H9 (cell line): Measurements from ENCODE around the gene NPFFR2. TPM values are rescaled to one million over a fixed set of nuclear protein-coding genes. Genes with fewer than 3 reads are reported as not detected.

ENCODE experiments used
- DNase-seq: peaks from one replicate; pipeline ENCODE4 v3.0.0-alpha.2; 2017
- H2AFZ ChIP-seq: one replicate; pipeline ENCODE4 v1.6.1; 2013; ENCODE audit warnings: mild to moderate bottlenecking, low read length, control low read depth, moderate library complexity
- H2AK5ac ChIP-seq: 2 replicates; pipeline ENCODE4 v1.6.1; 2013; ENCODE audit warnings: low read length, control low read depth, mixed read lengths; ENCODE audit not compliant: insufficient read length
- H2BK120ac ChIP-seq: one replicate; pipeline ENCODE4 v1.6.1; 2013; ENCODE audit warnings: low read depth, mild to moderate bottlenecking, low read length, control low read depth, inconsistent platforms; ENCODE audit not compliant: poor library complexity, severe bottlenecking
- H2BK12ac ChIP-seq: 2 replicates; pipeline ENCODE4 v1.6.1; 2013; ENCODE audit warnings: low read length, control low read depth, mixed read lengths, low read depth; ENCODE audit not compliant: insufficient read length
- H2BK15ac ChIP-seq: 2 replicates; pipeline ENCODE4 v1.6.1; 2013; ENCODE audit warnings: low read depth, low read length, control low read depth
- H2BK20ac ChIP-seq: one replicate; pipeline ENCODE4 v1.6.1; 2013; ENCODE audit warnings: low read depth, mild to moderate bottlenecking, low read length, control low read depth, inconsistent platforms; ENCODE audit not compliant: poor library complexity, severe bottlenecking
- H2BK5ac ChIP-seq: 2 replicates; pipeline ENCODE4 v1.6.1; 2013; ENCODE audit warnings: low read length, control low read depth, mixed read lengths; ENCODE audit not compliant: insufficient read length
- H3K14ac ChIP-seq: 2 replicates; pipeline ENCODE4 v1.6.1; 2013; ENCODE audit warnings: low read length, control low read depth; ENCODE audit not compliant: insufficient read depth
- H3K18ac ChIP-seq: 2 replicates; pipeline ENCODE4 v1.6.1; 2013; ENCODE audit warnings: low read depth, mild to moderate bottlenecking, mixed read lengths, low read length, control low read depth; ENCODE audit not compliant: insufficient read length
- H3K23ac ChIP-seq: 2 replicates; pipeline ENCODE4 v1.6.1; 2013; ENCODE audit warnings: low read length, control low read depth, mixed read lengths, low read depth; ENCODE audit not compliant: insufficient read length
- H3K23me2 ChIP-seq: 2 replicates; pipeline ENCODE4 v1.6.1; 2013; ENCODE audit warnings: low read depth, mild to moderate bottlenecking, mixed read lengths, low read length, control low read depth; ENCODE audit not compliant: insufficient read length, poor library complexity, severe bottlenecking
- H3K27ac ChIP-seq: 2 replicates; pipeline ENCODE4 v1.5.1; 2013; ENCODE audit warnings: low read length, control low read depth, mixed read lengths, low read depth; ENCODE audit not compliant: insufficient read length
- H3K27me3 ChIP-seq: 2 replicates; pipeline ENCODE4 v1.6.1; 2013; ENCODE audit warnings: low read length, control low read depth, inconsistent platforms; ENCODE audit not compliant: insufficient read depth
- H3K4ac ChIP-seq: 2 replicates; pipeline ENCODE4 v1.6.1; 2013; ENCODE audit warnings: low read depth, mild to moderate bottlenecking, control low read depth, inconsistent platforms, low read length, moderate library complexity
- H3K4me1 ChIP-seq: 2 replicates; pipeline ENCODE4 v1.6.1; 2013; ENCODE audit warnings: low read length, control low read depth, inconsistent platforms; ENCODE audit not compliant: insufficient read depth
- H3K4me2 ChIP-seq: 2 replicates; pipeline ENCODE4 v1.6.1; 2013; ENCODE audit warnings: low read length, control low read depth, mixed read lengths; ENCODE audit not compliant: insufficient read length, insufficient read depth
- H3K56ac ChIP-seq: 2 replicates; pipeline ENCODE4 v1.6.1; 2013; ENCODE audit warnings: low read depth, mild to moderate bottlenecking, mixed read lengths, low read length, control low read depth; ENCODE audit not compliant: insufficient read length
- H3K79me1 ChIP-seq: 2 replicates; pipeline ENCODE4 v1.6.1; 2013; ENCODE audit warnings: low read depth, mild to moderate bottlenecking, moderate library complexity, low read length, control low read depth, inconsistent platforms; ENCODE audit not compliant: insufficient read depth, poor library complexity, severe bottlenecking
- H3K79me2 ChIP-seq: 2 replicates; pipeline ENCODE4 v1.6.1; 2013; ENCODE audit warnings: low read length, control low read depth, inconsistent platforms; ENCODE audit not compliant: insufficient read depth
- H3K9ac ChIP-seq: 2 replicates; pipeline ENCODE4 v1.6.1; 2013; ENCODE audit warnings: low read length, control low read depth, mixed read lengths; ENCODE audit not compliant: insufficient read length; ENCODE audit errors: extremely low read depth
- H3K9me3 ChIP-seq: one replicate; pipeline ENCODE4 v1.6.1; 2013; ENCODE audit warnings: low read depth, low read length, inconsistent platforms; ENCODE audit not compliant: control insufficient read depth
- H3T11ph ChIP-seq: one replicate; pipeline ENCODE4 v1.6.1; 2013; ENCODE audit warnings: mild to moderate bottlenecking, low read length, control low read depth, inconsistent platforms
- H4K20me1 ChIP-seq: one replicate; pipeline ENCODE4 v1.6.1; 2013; ENCODE audit not compliant: control insufficient read depth, insufficient read length, insufficient read depth
- H4K5ac ChIP-seq: 2 replicates; pipeline ENCODE4 v1.6.1; 2013; ENCODE audit warnings: low read depth, mild to moderate bottlenecking, mixed read lengths, low read length, control low read depth; ENCODE audit not compliant: insufficient read length
- H4K8ac ChIP-seq: replicated peaks from 2 replicates; pipeline ENCODE4 v1.6.1; 2013; ENCODE audit warnings: low read length, control low read depth, mixed read lengths, low read depth; ENCODE audit not compliant: insufficient read length
- H4K91ac ChIP-seq: 2 replicates; pipeline ENCODE4 v1.6.1; 2013; ENCODE audit warnings: low read depth, mild to moderate bottlenecking, moderate library complexity, mixed read lengths, low read length, control low read depth; ENCODE audit not compliant: insufficient read length
- H3K27ac Mint-ChIP-seq, 3 experiments: 2 replicates in 2 of 3; 3 replicates in 1 of 3; pipeline ENCODE4 v1.8.0; 2020 to 2021; ENCODE audit warnings: mixed read lengths in 3 of 3, mild to moderate bottlenecking in 1 of 3, moderate library complexity in 1 of 3
- H3K27me3 Mint-ChIP-seq: 2 replicates; pipeline ENCODE4 v1.8.0; 2021; ENCODE audit warnings: low read depth, mild to moderate bottlenecking, moderate library complexity, mixed read lengths
- H3K36me3 Mint-ChIP-seq, 3 experiments: 2 replicates in 2 of 3; 3 replicates in 1 of 3; pipeline ENCODE4 v1.8.0; 2020 to 2021; ENCODE audit warnings: low read depth in 3 of 3, mixed read lengths in 3 of 3; ENCODE audit not compliant: insufficient read depth in 1 of 3
- H3K4me1 Mint-ChIP-seq, 2 experiments: 2 replicates each; pipeline ENCODE4 v1.8.0; 2020; ENCODE audit warnings: mixed read lengths in 2 of 2
- H3K4me3 Mint-ChIP-seq, 2 experiments: 2 replicates in 1 of 2; 3 replicates in 1 of 2; pipeline ENCODE4 v1.8.0; 2020 to 2021; ENCODE audit warnings: mild to moderate bottlenecking in 2 of 2, mixed read lengths in 2 of 2, moderate library complexity in 1 of 2
- H3K9me3 Mint-ChIP-seq, 2 experiments: 2 replicates in 1 of 2; 3 replicates in 1 of 2; pipeline ENCODE4 v1.8.0; 2020; ENCODE audit warnings: mild to moderate bottlenecking in 2 of 2, mixed read lengths in 2 of 2, moderate library complexity in 1 of 2
- WGBS: extraction: QIAGEN DNeasy Blood & Tissue Kit; methylation state at CpG from one replicate; pipeline ENCODE4 v1.1.7; 2013; ENCODE audit warnings: missing lambda C conversion rate, low lambda C conversion rate, mixed read lengths; ENCODE audit not compliant: insufficient read length; ENCODE audit errors: extremely low coverage; 5-methylcytosine and 5-hydroxymethylcytosine counted together
- total RNA-seq: library from RNA; stranded (reverse); gene quantifications from 2 replicates; pipeline ENCODE4 v1.2.1, GENCODE V29; 2021
- TF ChIP-seq, protein P1 (sequence below): fragments of 200-600 bp; sonication (generic); conservative IDR thresholded peaks from 3 replicates; pipeline ENCODE4 v1.8.0; 2021; ENCODE audit warnings: antibody characterized with exemption, mild to moderate bottlenecking

Gene NPFFR2
- total RNA-seq, 1 experiment from 2014 or later = 7.3 TPM

DNA sequence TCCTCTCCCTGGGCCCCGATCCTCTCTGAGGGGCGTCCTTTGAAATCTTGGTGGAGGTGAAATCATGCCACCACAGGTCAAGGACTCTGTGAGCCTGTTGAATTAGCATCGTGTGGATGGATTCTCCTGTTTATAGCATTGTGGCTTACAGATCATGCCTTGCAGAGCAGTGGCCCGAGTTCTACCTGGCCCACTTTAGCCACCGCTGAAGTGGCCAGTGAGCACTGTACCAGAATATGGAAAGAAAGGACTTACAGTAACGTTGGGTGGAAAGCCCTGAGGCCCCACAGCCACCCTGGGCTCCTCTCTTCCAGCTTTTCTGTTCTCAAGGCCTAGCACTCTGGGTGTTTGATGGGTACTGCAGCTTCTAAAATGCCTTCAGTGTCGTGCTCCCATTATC is 35.3 kb downstream of the NPFFR2 start:
- Mint-ChIP-seq H3K4me1 (no peaks in the 10 kb centered on the region; a peak in 1 of 4 replicates), H3K27ac (no peak overlapping the region), H3K4me3 (no peak overlapping the region), H3K36me3 (peaks cover 0 to 3% (median 3%) of the 10 kb centered on the region in 3 experiments; a peak in 3 of 7 replicates), H3K27me3 (no peaks in the 10 kb centered on the region; the same call in 1 of the 2 replicates), H3K9me3 (no peaks in the 10 kb centered on the region)
- Histone ChIP-seq H3K23me2 (no peaks in the 10 kb centered on the region), H4K91ac (no peak overlapping the region), H3K14ac (no peak overlapping the region), H4K20me1 (no peaks in the 10 kb centered on the region), H2AFZ (no peak overlapping the region), H2BK5ac (no peak overlapping the region), H3K18ac (no peak overlapping the region), H3K9ac (no peak overlapping the region), H3K4me1 (no peaks in the 10 kb centered on the region), H2BK12ac (no peak overlapping the region), H3K79me1 (no peaks in the 10 kb centered on the region), H2BK20ac (no peak overlapping the region), H3T11ph (no peak overlapping the region), H3K79me2 (no peaks in the 10 kb centered on the region), H3K27ac (no peak overlapping the region), H3K9me3 (no peaks in the 10 kb centered on the region), H4K5ac (no peak overlapping the region), H3K56ac (no peak overlapping the region), H3K4me2 (no peak overlapping the region), H3K23ac (no peak overlapping the region), H3K27me3 (no peaks in the 10 kb centered on the region), H2BK120ac (no peak overlapping the region), H4K8ac (no peak overlapping the region), H3K4ac (no peak overlapping the region), H2BK15ac (no peak overlapping the region), H2AK5ac (no peak overlapping the region)
- WGBS = no CpG with 5 or more reads among the region's 7 CpGs
- TF ChIP-seq, protein P1, sequence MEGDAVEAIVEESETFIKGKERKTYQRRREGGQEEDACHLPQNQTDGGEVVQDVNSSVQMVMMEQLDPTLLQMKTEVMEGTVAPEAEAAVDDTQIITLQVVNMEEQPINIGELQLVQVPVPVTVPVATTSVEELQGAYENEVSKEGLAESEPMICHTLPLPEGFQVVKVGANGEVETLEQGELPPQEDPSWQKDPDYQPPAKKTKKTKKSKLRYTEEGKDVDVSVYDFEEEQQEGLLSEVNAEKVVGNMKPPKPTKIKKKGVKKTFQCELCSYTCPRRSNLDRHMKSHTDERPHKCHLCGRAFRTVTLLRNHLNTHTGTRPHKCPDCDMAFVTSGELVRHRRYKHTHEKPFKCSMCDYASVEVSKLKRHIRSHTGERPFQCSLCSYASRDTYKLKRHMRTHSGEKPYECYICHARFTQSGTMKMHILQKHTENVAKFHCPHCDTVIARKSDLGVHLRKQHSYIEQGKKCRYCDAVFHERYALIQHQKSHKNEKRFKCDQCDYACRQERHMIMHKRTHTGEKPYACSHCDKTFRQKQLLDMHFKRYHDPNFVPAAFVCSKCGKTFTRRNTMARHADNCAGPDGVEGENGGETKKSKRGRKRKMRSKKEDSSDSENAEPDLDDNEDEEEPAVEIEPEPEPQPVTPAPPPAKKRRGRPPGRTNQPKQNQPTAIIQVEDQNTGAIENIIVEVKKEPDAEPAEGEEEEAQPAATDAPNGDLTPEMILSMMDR = no peak
- DNase-seq = no peak
